B cell (primary cell): ENCODE data around the gene ADPRH. TPM values are rescaled to one million over a fixed set of nuclear protein-coding genes. Genes with fewer than 3 reads are reported as not detected.
A peak's percentile ranks its signal among the peaks of the same experiment; 100 is the strongest.

ENCODE experiments used
- ATAC-seq: fragments of 200-7000 bp; cut with Tn5 transposase; one replicate; pipeline ENCODE4 v1.10.0; 2021; ENCODE audit warnings: low read depth, mild to moderate bottlenecking, moderate number of reproducible peaks, moderate library complexity
- CTCF ChIA-PET: fragments of 350-600 bp; sonication (Branson Sonifier 250); formaldehyde crosslinking; loops from one replicate; lab custom pipeline; 2021; ENCODE audit warnings: antibody characterized with exemption, inconsistent platforms; lab: Charles Lee
- POLR2A ChIA-PET: fragments of 350-600 bp; sonication (Branson Sonifier 250); formaldehyde crosslinking; loops from one replicate; lab custom pipeline; 2021; ENCODE audit warnings: antibody characterized with exemption; lab: Charles Lee
- DNase-seq: peaks from one replicate; pipeline ENCODE4 v3.0.0; 2013
- H2AFZ ChIP-seq: 2 replicates; pipeline ENCODE4 v1.6.1; 2012; ENCODE audit warnings: mild to moderate bottlenecking, low read depth, low read length; ENCODE audit not compliant: insufficient read depth, poor library complexity, severe bottlenecking
- H3K27ac ChIP-seq, 2 donors: 1 replicate in 1 of 2; 2 replicates in 1 of 2; pipeline ENCODE4 v1.5.1; 2012 to 2013; ENCODE audit warnings: low read length in 2 of 2, mild to moderate bottlenecking in 2 of 2, moderate library complexity in 1 of 2
- H3K27me3 ChIP-seq, 4 experiments: fragments of 200-600 bp in 1 of 4; sonication (generic) in 1 of 4; replicated peaks in 1 of 4; 1 replicate in 2 of 4; 2 replicates in 2 of 4; pipeline versions ENCODE4 v1.6.1 to v1.7.0; 2013 to 2016; ENCODE audit warnings: low read length in 3 of 4, mild to moderate bottlenecking in 2 of 4, mixed read lengths in 1 of 4, moderate library complexity in 1 of 4; ENCODE audit not compliant: insufficient read depth in 4 of 4, control insufficient read depth in 3 of 4; ENCODE audit errors: control extremely low read depth in 1 of 4
- H3K36me3 ChIP-seq, 2 experiments: replicated peaks in 1 of 2; 1 replicate in 1 of 2; 2 replicates in 1 of 2; pipeline versions ENCODE4 v1.6.1 to v1.7.1; 2013; ENCODE audit warnings: low read length in 1 of 2; ENCODE audit not compliant: insufficient read depth in 2 of 2, control insufficient read depth in 1 of 2; ENCODE audit errors: control extremely low read depth in 1 of 2, extremely low read depth in 1 of 2
- H3K4me1 ChIP-seq, 2 donors: fragments of 200-600 bp in 1 of 2; sonication (generic) in 1 of 2; 1 replicate in 1 of 2; 2 replicates in 1 of 2; pipeline versions ENCODE4 v1.5.1 to v1.6.1; 2013 to 2017; ENCODE audit warnings: low read length in 2 of 2; ENCODE audit not compliant: control insufficient read depth in 2 of 2, insufficient read depth in 2 of 2
- H3K4me2 ChIP-seq: replicated peaks from 2 replicates; pipeline ENCODE3; 2012; ENCODE audit warnings: mild to moderate bottlenecking, low read depth, low read length; ENCODE audit not compliant: poor library complexity, severe bottlenecking
- H3K4me3 ChIP-seq, 5 experiments: fragments of 200-600 bp in 1 of 5; sonication (generic) in 1 of 5; 1 replicate in 3 of 5; 2 replicates in 2 of 5; pipeline versions ENCODE4 v1.5.1 to v1.7.0; 2011 to 2016; ENCODE audit warnings: low read length in 4 of 5, mild to moderate bottlenecking in 4 of 5, low read depth in 2 of 5, control low read depth in 1 of 5, moderate library complexity in 1 of 5; ENCODE audit not compliant: insufficient read depth in 1 of 5; ENCODE audit errors: control extremely low read depth in 1 of 5, extremely low read depth in 1 of 5
- H3K79me2 ChIP-seq: fragments of 200-600 bp; sonication (generic); one replicate; pipeline ENCODE4 v1.6.0; 2016; ENCODE audit warnings: low read length; ENCODE audit not compliant: control insufficient read depth, insufficient read depth
- H3K9ac ChIP-seq: fragments of 200-600 bp; sonication (generic); 2 replicates; pipeline ENCODE4 v1.6.1; 2017; ENCODE audit warnings: mild to moderate bottlenecking, low read length, moderate library complexity
- H3K9me3 ChIP-seq, 3 donors: one replicate each; pipeline versions ENCODE4 v1.6.1 to v1.7.1; 2013; ENCODE audit warnings: low read length in 2 of 3; ENCODE audit not compliant: control insufficient read depth in 2 of 3, insufficient read depth in 1 of 3; ENCODE audit errors: control extremely low read depth in 1 of 3
- H4K20me1 ChIP-seq: 2 replicates; pipeline ENCODE4 v1.6.0; 2012; ENCODE audit warnings: mild to moderate bottlenecking, low read length; ENCODE audit not compliant: insufficient read depth, control insufficient read depth, poor library complexity, severe bottlenecking
- H3K27ac Mint-ChIP-seq: one replicate; pipeline ENCODE4 v1.8.0; 2021; ENCODE audit warnings: mixed read lengths
- H3K27me3 Mint-ChIP-seq: one replicate; pipeline ENCODE4 v1.8.0; 2021; ENCODE audit warnings: mixed read lengths
- H3K4me1 Mint-ChIP-seq: one replicate; pipeline ENCODE4 v1.8.0; 2021; ENCODE audit warnings: mixed read lengths
- H3K4me3 Mint-ChIP-seq: one replicate; pipeline ENCODE4 v1.8.0; 2021; ENCODE audit warnings: mixed read lengths
- H3K9me3 Mint-ChIP-seq: one replicate; pipeline ENCODE4 v1.8.0; 2022; ENCODE audit warnings: mixed read lengths; ENCODE audit not compliant: insufficient read depth
- CTCF ChIP-seq: fragments of 200-600 bp; IDR thresholded peaks from one replicate; pipeline ENCODE4 v1.8.0; 2022; ENCODE audit warnings: antibody characterized with exemption, mild to moderate bottlenecking
- EZH2 ChIP-seq: IDR thresholded peaks from 2 replicates; pipeline ENCODE4 v1.6.1; 2012; ENCODE audit warnings: borderline replicate concordance, low read depth, mild to moderate bottlenecking, moderate library complexity, low read length; ENCODE audit not compliant: insufficient read depth, poor library complexity, severe bottlenecking
- WGBS: methylation state at CpG from one replicate; pipeline ENCODE4 v1.1.5; 2013; ENCODE audit warnings: missing lambda C conversion rate; ENCODE audit not compliant: insufficient coverage; 5-methylcytosine and 5-hydroxymethylcytosine counted together
- intact Hi-C: fragments of 100-400 bp; cut with micrococcal nuclease; formaldehyde crosslinking; loops from one replicate; pipeline ENCODE4 v1.10.0; 2022
- polyA plus RNA-seq: library from polyadenylated mRNA; depleted of rRNA; stranded (reverse); fragments of >200 nt; gene quantifications from 2 replicates; pipeline ENCODE4 v1.2.3, GENCODE V29; 2012
- total RNA-seq, 2 donors: library from RNA; stranded (reverse); fragments of 120-200 nt in 1 of 2; gene quantifications; 1 replicate in 1 of 2; 2 replicates in 1 of 2; pipeline versions ENCODE4 v1.2.3 to v1.2.4, GENCODE V29; 2013 to 2022

ADPRH gene
- total and polyA plus RNA-seq, 2 donors (not counting 1 experiment from before 2014, with no cell fraction given), result 10.0 to 24.5 TPM

- Histone ChIP-seq H3K4me1 (peaks cover 19 to 22% of the 10 kb centered on the region in 2 donors), H3K27ac (no peak overlapping the region), H3K4me2 (peak overlapping the region; percentile 48), H3K9ac (peak overlapping the region; percentile 8), H3K79me2 (no peaks in the 10 kb centered on the region), H3K4me3 (no peak overlapping the region), H3K9me3 (peaks cover 0 to 5% (median 4%) of the 10 kb centered on the region in 3 donors), H2AFZ (no peak overlapping the region), H3K36me3 (peaks cover 0 to 14% of the 10 kb centered on the region in 2 experiments), H4K20me1 (no peaks in the 10 kb centered on the region), H3K27me3 (no peaks in the 10 kb centered on the region)
- peak; percentile 67 for DNase-seq
- WGBS, result 0% methylated on average over 2 of the region's 3 CpGs
- no peak for TF ChIP-seq EZH2
- TF ChIP-seq CTCF, result no peak
- ChIA-PET POLR2A (interaction anchor here (1.6 kb wide), 1 partner anchor 8 kb away, joined by 5 read pairs; the partner anchor contains the start of gene ADPRH), CTCF (interaction anchor here (1.5 kb wide), 1 partner anchor 12 kb away, joined by 4 read pairs; no protein-coding TSS in a partner anchor)
- H3K9me3 Mint-ChIP-seq, result no peaks in the 10 kb centered on the region
- peak overlapping the region; percentile 77 for H3K27ac Mint-ChIP-seq
- H3K4me1 Mint-ChIP-seq, result peaks cover 39% of the 10 kb centered on the region
- peak overlapping the region; percentile 73 for H3K4me3 Mint-ChIP-seq
- ATAC-seq, result peak; percentile 62
- intact Hi-C loops, result loop anchor here (5.0 kb wide), 2 partner anchors 39 to 41 kb away; no protein-coding TSS in a partner anchor
- H3K27me3 Mint-ChIP-seq, result no peaks in the 10 kb centered on the region
Measured at GRCh38 chr3:119588112-119588511, 8.8 kb downstream of the ADPRH start.

GRCh38 chr3:119589102-119589773 lies 9.9 kb downstream of the ADPRH start:
- no peaks in the 10 kb centered on the region for H3K27me3 Mint-ChIP-seq
- no peaks in the 10 kb centered on the region for H3K9me3 Mint-ChIP-seq
- Histone ChIP-seq H3K79me2 (no peaks in the 10 kb centered on the region), H4K20me1 (no peaks in the 10 kb centered on the region), H2AFZ (no peak overlapping the region), H3K4me3 (no peak overlapping the region), H3K4me2 (no peak overlapping the region), H3K27ac (no peak overlapping the region), H3K36me3 (peaks cover 0 to 14% of the 10 kb centered on the region in 2 experiments), H3K9me3 (peaks cover 0 to 5% (median 4%) of the 10 kb centered on the region in 3 donors), H3K27me3 (no peaks in the 10 kb centered on the region), H3K9ac (no peak overlapping the region), H3K4me1 (peaks cover 19 to 22% of the 10 kb centered on the region in 2 donors)
- peak overlapping the region; percentile 51 for H3K4me3 Mint-ChIP-seq
- WGBS, result 70% methylated on average over 2 of the region's 6 CpGs
- no peak for DNase-seq
- peaks cover 39% of the 10 kb centered on the region for H3K4me1 Mint-ChIP-seq
- POLR2A ChIA-PET, result interaction anchor here (0.6 to 1.6 kb wide), 2 partner anchors 10 to 19 kb away, joined by 3 to 5 read pairs; partner anchors contain the start of gene ADPRH
- H3K27ac Mint-ChIP-seq, result no peak overlapping the region
- ATAC-seq, result no peak
- intact Hi-C loops, result loop anchor here (5.0 kb wide), 2 partner anchors 38 to 42 kb away; no protein-coding TSS in a partner anchor
- TF ChIP-seq CTCF (no peak), EZH2 (no peak)
- CTCF ChIA-PET, result interaction anchor here (0.6 to 1.5 kb wide), 4 partner anchors 10 to 491 kb away, joined by 3 to 4 read pairs (median 3); no protein-coding TSS in a partner anchor
